PC-9 (cell line): Measurements from ENCODE around the gene CXXC5. TPM values are rescaled to one million over a fixed set of nuclear protein-coding genes. Genes with fewer than 3 reads are reported as not detected.

ENCODE experiments used
- BruUV-seq: library from RNA; stranded (reverse); fragments of 400-500 nt; replicated peaks from 2 replicates; lab custom pipeline; 2021; lab: Mats Ljungman, UMichigan
- CTCF ChIA-PET: fragments of 300-600 bp; sonication (Branson Sonifier 250); formaldehyde crosslinking; loops from one replicate; lab custom pipeline; 2022; ENCODE audit warnings: antibody characterized with exemption; lab: Charles Lee
- POLR2A ChIA-PET: fragments of 300-600 bp; sonication (Branson Sonifier 250); formaldehyde crosslinking; loops from one replicate; lab custom pipeline; 2022; ENCODE audit warnings: antibody characterized with exemption; ENCODE audit not compliant: unreplicated experiment; lab: Charles Lee
- DNase-seq, 2 experiments: peaks; one replicate each; pipeline versions ENCODE4 v3.0.0 to v3.0.0-alpha.2; 2015 to 2022; ENCODE audit warnings: mixed read lengths in 1 of 2
- H2AFZ ChIP-seq: fragments of 200-600 bp; sonication (generic); 2 replicates; pipeline ENCODE4 v1.8.1; 2017; ENCODE audit warnings: antibody characterized with exemption
- H3F3A ChIP-seq: fragments of 200-600 bp; sonication (generic); 2 replicates; pipeline ENCODE4 v1.8.1; 2017; ENCODE audit warnings: antibody characterized with exemption, mild to moderate bottlenecking, low read depth; ENCODE audit not compliant: insufficient read depth
- H3K27ac ChIP-seq: fragments of 200-600 bp; sonication (generic); 2 replicates; pipeline ENCODE4 v1.6.1; 2016; ENCODE audit warnings: mixed run types
- H3K27me3 ChIP-seq: fragments of 200-600 bp; sonication (generic); 2 replicates; pipeline ENCODE4 v1.6.1; 2016; ENCODE audit warnings: low read depth, mixed run types; ENCODE audit not compliant: insufficient read depth
- H3K36me3 ChIP-seq: fragments of 200-600 bp; sonication (generic); 2 replicates; pipeline ENCODE4 v1.6.1; 2016; ENCODE audit warnings: low read depth, mixed run types
- H3K4me1 ChIP-seq: fragments of 200-600 bp; sonication (generic); replicated peaks from 2 replicates; pipeline ENCODE4 v1.6.1; 2016; ENCODE audit warnings: mixed run types; ENCODE audit not compliant: insufficient read depth
- H3K4me2 ChIP-seq: fragments of 200-600 bp; sonication (generic); 2 replicates; pipeline ENCODE4 v1.6.1; 2017; ENCODE audit warnings: mixed run types
- H3K4me3 ChIP-seq: fragments of 200-600 bp; sonication (generic); 2 replicates; pipeline ENCODE4 v1.6.1; 2016; ENCODE audit warnings: mixed run types
- H3K79me2 ChIP-seq: fragments of 200-600 bp; sonication (generic); 2 replicates; pipeline ENCODE4 v1.6.1; 2017; ENCODE audit warnings: low read depth, mixed run types
- H3K9me2 ChIP-seq: fragments of 200-600 bp; sonication (generic); 2 replicates; pipeline ENCODE4 v1.8.1; 2017; ENCODE audit warnings: mild to moderate bottlenecking; ENCODE audit not compliant: insufficient read depth
- H3K9me3 ChIP-seq: fragments of 200-600 bp; sonication (generic); 2 replicates; pipeline ENCODE4 v1.8.1; 2016; ENCODE audit warnings: low read depth; ENCODE audit not compliant: insufficient read depth
- H4K20me1 ChIP-seq: fragments of 200-600 bp; sonication (generic); 2 replicates; pipeline ENCODE4 v1.8.1; 2017; ENCODE audit not compliant: insufficient read depth
- EZH2 ChIP-seq: fragments of 200-600 bp; sonication (generic); IDR thresholded peaks from 2 replicates; pipeline ENCODE4 v1.8.0; 2017; ENCODE audit warnings: antibody characterized with exemption, low read depth
- intact Hi-C: fragments of 100-400 bp; cut with micrococcal nuclease; formaldehyde crosslinking; loops from one replicate; pipeline ENCODE4 v1.10.0; 2022; ENCODE audit not compliant: unreplicated experiment
- total RNA-seq: library from RNA; stranded (reverse); gene quantifications from 2 replicates; pipeline ENCODE4 v1.2.3, GENCODE V29; 2021
- TF ChIP-seq, protein P1 (sequence below): fragments of 200-600 bp; sonication (generic); conservative IDR thresholded peaks from 2 replicates; pipeline ENCODE4 v1.6.1; 2017; ENCODE audit warnings: mixed run types, antibody characterized with exemption, mild to moderate bottlenecking, moderate library complexity

The CXXC5 gene
- total RNA-seq, 1 experiment from 2014 or later, result 59.9 TPM

DNA sequence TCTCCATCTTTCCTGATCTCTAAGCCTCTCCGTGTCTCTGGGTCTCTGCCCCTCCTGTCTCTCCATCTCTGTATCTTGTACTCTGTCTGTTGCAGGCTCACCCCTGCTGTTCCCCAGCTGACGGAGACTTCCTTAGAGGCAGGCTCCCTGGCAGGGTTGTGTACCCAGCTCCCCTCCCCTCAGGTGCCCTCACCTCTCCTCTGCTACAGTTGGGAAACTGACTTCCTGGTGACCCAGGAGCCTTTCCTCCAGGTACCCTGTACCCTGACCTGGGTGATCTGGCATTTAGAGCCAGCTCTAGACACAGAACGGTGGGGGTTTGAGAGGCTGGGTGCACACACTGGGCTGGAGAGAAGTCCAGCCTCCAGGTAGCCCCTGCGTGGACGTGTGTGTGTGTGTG is 37.7 kb downstream of the CXXC5 start:
- no peak overlapping the region for H3K4me3 ChIP-seq
- no peaks in the 10 kb centered on the region for H3K9me2 ChIP-seq
- H3K4me1 ChIP-seq, result no peaks in the 10 kb centered on the region
- no peak overlapping the region for H2AFZ ChIP-seq
- H4K20me1 ChIP-seq, result no peaks in the 10 kb centered on the region
- intact Hi-C loops, result no loop called here
- POLR2A ChIA-PET, result no interaction called here
- H3K27ac ChIP-seq, result no peak overlapping the region
- H3K36me3 ChIP-seq, result no peaks in the 10 kb centered on the region
- peaks cover 11% of the 10 kb centered on the region; the same call in 1 of the 2 replicates for H3F3A ChIP-seq
- no peaks in the 10 kb centered on the region for H3K27me3 ChIP-seq
- no peak overlapping the region for H3K4me2 ChIP-seq
- TF ChIP-seq, protein P1, sequence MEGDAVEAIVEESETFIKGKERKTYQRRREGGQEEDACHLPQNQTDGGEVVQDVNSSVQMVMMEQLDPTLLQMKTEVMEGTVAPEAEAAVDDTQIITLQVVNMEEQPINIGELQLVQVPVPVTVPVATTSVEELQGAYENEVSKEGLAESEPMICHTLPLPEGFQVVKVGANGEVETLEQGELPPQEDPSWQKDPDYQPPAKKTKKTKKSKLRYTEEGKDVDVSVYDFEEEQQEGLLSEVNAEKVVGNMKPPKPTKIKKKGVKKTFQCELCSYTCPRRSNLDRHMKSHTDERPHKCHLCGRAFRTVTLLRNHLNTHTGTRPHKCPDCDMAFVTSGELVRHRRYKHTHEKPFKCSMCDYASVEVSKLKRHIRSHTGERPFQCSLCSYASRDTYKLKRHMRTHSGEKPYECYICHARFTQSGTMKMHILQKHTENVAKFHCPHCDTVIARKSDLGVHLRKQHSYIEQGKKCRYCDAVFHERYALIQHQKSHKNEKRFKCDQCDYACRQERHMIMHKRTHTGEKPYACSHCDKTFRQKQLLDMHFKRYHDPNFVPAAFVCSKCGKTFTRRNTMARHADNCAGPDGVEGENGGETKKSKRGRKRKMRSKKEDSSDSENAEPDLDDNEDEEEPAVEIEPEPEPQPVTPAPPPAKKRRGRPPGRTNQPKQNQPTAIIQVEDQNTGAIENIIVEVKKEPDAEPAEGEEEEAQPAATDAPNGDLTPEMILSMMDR, result no peak
- no peak for TF ChIP-seq EZH2
- H3K79me2 ChIP-seq, result no peaks in the 10 kb centered on the region
- no peak for DNase-seq
- CTCF ChIA-PET, result interaction anchor here (0.6 kb wide), 1 partner anchor 50 kb away, joined by 4 read pairs; no protein-coding TSS in a partner anchor
- no peaks in the 10 kb centered on the region for H3K9me3 ChIP-seq
- BruUV-seq, result no TSS peak

DNA sequence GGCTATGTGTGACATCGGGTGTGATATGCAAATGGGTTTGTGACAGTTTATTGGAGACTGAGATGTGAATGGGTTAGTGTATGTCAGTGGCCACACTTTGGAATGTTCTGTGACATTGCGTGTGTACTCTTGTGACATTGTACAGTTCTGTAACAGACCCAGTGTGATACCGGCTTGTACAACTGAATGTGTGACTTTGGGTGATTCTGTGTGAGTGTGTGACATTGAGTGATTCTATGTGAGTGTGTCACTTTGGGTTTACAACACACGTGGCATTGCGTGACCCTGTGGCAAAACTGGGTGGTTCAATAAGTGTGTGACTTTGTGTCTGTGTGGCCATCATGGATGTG is 38.2 kb downstream of the CXXC5 start:
- Histone ChIP-seq H3K9me3 (no peaks in the 10 kb centered on the region), H3K36me3 (no peaks in the 10 kb centered on the region), H3K27me3 (no peaks in the 10 kb centered on the region), H3F3A (peaks cover 11% of the 10 kb centered on the region; the same call in 1 of the 2 replicates), H3K4me2 (no peak overlapping the region), H3K9me2 (no peaks in the 10 kb centered on the region), H4K20me1 (no peaks in the 10 kb centered on the region), H3K79me2 (no peaks in the 10 kb centered on the region), H3K4me3 (no peak overlapping the region), H3K4me1 (no peaks in the 10 kb centered on the region), H3K27ac (no peak overlapping the region), H2AFZ (no peak overlapping the region)
- intact Hi-C loops, result no loop called here
- DNase-seq, result no peak
- CTCF ChIA-PET, result no interaction called here
- BruUV-seq, result no TSS peak
- POLR2A ChIA-PET, result no interaction called here
- TF ChIP-seq, protein P1, result no peak
- TF ChIP-seq EZH2, result no peak

DNA sequence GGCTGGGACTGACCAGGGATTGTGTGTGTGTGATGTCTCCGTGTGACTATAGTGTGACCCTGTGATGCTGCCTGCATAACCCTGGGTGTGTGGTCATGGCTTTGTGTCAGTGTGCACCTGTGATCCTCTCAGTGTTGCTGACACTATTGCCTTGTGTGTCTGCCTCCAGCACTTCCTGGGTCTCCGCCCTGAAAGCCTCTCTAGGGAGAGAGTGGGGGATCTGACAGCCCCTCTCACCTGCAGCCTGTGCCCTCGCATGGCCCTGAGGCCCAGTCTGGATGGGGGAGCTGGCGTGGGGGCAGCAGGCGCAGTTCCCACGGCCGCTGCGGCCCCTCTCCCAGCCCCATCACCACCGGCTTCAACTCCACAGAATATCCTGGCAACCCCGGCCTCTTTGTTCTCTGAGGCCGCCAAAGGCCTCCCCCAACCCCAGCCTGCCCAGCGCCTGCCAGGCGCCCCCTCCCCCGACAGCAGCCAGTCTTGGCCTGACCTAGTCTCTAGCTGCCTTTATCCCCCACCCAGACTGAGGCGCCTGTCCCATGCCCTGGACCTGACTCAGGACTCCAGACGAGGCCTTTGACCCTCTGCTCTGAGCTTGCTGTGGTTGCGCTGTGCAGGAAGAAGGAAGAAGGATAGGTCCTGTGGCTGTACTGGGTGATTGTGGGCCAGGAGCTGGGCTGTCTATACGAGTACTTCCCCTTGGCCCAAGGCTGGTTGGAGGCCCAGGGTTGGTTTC is 38.7 kb downstream of the CXXC5 start:
- BruUV-seq, result no TSS peak
- no peaks in the 10 kb centered on the region for H3K79me2 ChIP-seq
- no peak for DNase-seq
- no peaks in the 10 kb centered on the region for H4K20me1 ChIP-seq
- ChIA-PET POLR2A (no interaction called here), CTCF (interaction anchor here (0.6 kb wide), 1 partner anchor 219 kb away, joined by 6 read pairs; no protein-coding TSS in a partner anchor)
- no peaks in the 10 kb centered on the region for H3K36me3 ChIP-seq
- no peak overlapping the region for H3K4me2 ChIP-seq
- H3K27me3 ChIP-seq, result no peaks in the 10 kb centered on the region
- no peak overlapping the region for H3K27ac ChIP-seq
- no peaks in the 10 kb centered on the region for H3K4me1 ChIP-seq
- H3F3A ChIP-seq, result peaks cover 11% of the 10 kb centered on the region; the same call in 1 of the 2 replicates
- intact Hi-C loops, result no loop called here
- no peaks in the 10 kb centered on the region for H3K9me3 ChIP-seq
- H3K9me2 ChIP-seq, result no peaks in the 10 kb centered on the region
- H3K4me3 ChIP-seq, result no peak overlapping the region
- TF ChIP-seq, protein P1, result no peak
- TF ChIP-seq EZH2, result no peak
- no peak overlapping the region for H2AFZ ChIP-seq
